Spinal cord (tissue), 10 donors: Measurements from ENCODE around the gene RSRP1. TPM values are rescaled to one million over a fixed set of nuclear protein-coding genes. Genes with fewer than 3 reads are reported as not detected.
"Not testable (repeated sequence)": the region's sequence is repeated elsewhere in the genome, so short reads cannot be mapped to it uniquely, and the experiment has no call there.

Source experiments
- DNase-seq, 6 donors: peaks; one replicate each; pipeline versions ENCODE4 v3.0.0 to v3.0.0-alpha.2; 2013 to 2015; ENCODE audit warnings: low spot score in 6 of 6, low read depth in 4 of 6
- H3K27ac ChIP-seq: one replicate; pipeline ENCODE4 v1.5.1; 2013; ENCODE audit warnings: low read depth, low read length, control low read depth
- H3K27me3 ChIP-seq: one replicate; pipeline ENCODE4 v1.6.1; 2013; ENCODE audit warnings: low read length; ENCODE audit not compliant: control insufficient read depth, insufficient read depth
- H3K36me3 ChIP-seq: one replicate; pipeline ENCODE4 v1.6.1; 2013; ENCODE audit warnings: low read length; ENCODE audit not compliant: control insufficient read depth, insufficient read depth
- H3K4me1 ChIP-seq: one replicate; pipeline ENCODE4 v1.6.1; 2013; ENCODE audit warnings: low read length; ENCODE audit not compliant: control insufficient read depth, insufficient read depth
- H3K4me3 ChIP-seq: one replicate; pipeline ENCODE4 v1.5.1; 2013; ENCODE audit warnings: low read depth, low read length, control low read depth
- H3K9me3 ChIP-seq: one replicate; pipeline ENCODE4 v1.6.1; 2013; ENCODE audit warnings: low read length; ENCODE audit not compliant: control insufficient read depth, insufficient read depth
- WGBS: methylation state at CpG from one replicate; pipeline ENCODE4 v1.1.5; 2013; ENCODE audit warnings: missing lambda C conversion rate; ENCODE audit not compliant: insufficient coverage; 5-methylcytosine and 5-hydroxymethylcytosine counted together
- polyA plus RNA-seq, 2 donors: library from polyadenylated mRNA; unstranded; fragments of 120-200 nt; gene quantifications; one replicate each; pipeline ENCODE4 v1.2.1, GENCODE V29; 2013; ENCODE audit not compliant: insufficient read length in 2 of 2
- total RNA-seq, 2 donors: library from RNA; depleted of rRNA in 1 of 2; stranded (reverse); fragments of 120-200 nt in 1 of 2; fragments of >200 nt in 1 of 2; gene quantifications; one replicate each; pipeline versions ENCODE4 v1.2.3 to v1.2.4, GENCODE V29; 2013 to 2014
- donor health status: healthy.

Gene RSRP1
- total and polyA plus RNA-seq, 4 donors = 85.7 to 162 (median 132) TPM

DNA sequence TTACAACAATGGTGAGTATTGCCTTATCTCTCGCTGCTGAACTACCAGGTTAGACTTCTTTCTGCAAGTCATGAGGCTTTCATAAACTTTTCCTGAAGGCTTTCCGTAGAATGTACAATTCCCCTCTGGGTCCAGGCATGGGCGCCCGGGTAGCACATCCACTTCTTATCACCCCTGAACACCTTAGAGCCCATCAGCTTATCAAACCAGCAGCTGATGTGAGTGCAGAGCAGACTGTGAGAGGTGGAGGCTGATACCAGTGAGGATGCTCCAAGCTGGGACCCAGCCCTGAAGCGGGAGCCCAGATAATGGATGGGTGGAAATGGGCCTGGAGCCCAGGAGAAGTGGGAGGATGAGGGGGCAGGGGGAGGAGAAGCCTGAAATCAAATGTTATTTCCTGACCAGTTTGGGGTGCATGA lies 32.4 kb upstream of the RSRP1 start:
- not testable (repeated sequence) for DNase-seq

DNA sequence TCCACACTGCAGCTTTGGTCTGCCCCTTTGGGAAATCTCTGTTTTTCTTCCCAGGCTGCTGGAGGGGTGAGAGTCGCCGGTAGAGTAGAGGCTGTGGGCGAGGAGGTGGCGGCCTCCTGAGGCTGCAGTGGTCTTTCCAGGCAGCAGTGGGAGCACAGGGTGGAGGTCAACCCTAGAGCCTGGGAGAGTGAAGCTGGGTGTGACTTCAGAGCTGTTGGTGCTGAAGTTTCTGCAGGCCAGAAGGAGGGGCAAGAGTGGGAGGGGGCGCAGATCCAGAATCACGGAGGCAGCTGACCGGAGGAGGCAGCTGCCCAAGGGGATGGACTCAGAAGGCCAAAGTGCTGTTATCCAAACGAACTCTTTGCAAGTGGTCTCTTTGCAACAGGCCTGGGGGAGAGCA lies 31.5 kb upstream of the RSRP1 start:
- not testable (repeated sequence) for H3K36me3 ChIP-seq, H3K4me1 ChIP-seq, H3K9me3 ChIP-seq, H3K4me3 ChIP-seq, DNase-seq, H3K27ac ChIP-seq, H3K27me3 ChIP-seq
- WGBS = no CpG with 5 or more reads among the region's 8 CpGs

More for the DNA sequence above, 32.4 kb upstream of the RSRP1 start:
- not testable (repeated sequence) for H3K27me3 ChIP-seq, H3K9me3 ChIP-seq, H3K4me3 ChIP-seq, H3K36me3 ChIP-seq, H3K4me1 ChIP-seq, H3K27ac ChIP-seq
- WGBS = no CpG with 5 or more reads among the region's 5 CpGs

DNA sequence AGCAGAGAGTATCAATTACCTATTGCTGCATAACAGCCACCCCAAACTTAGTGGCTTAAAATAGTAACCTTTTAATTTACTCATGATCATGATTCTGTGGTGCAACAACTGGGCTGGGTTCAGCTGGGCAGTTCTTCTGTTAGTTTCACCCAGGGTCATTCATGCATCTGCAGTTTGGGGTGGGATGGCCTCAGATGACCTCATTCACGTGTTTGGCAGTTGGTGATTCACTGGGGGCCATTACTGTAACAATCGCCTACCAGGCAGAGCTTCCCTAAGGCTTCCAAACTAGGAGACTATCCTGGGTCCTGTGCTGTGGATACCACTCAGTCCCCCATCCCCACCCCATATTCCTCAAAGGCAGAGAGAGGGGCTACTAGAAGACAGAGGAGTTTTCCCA lies 31.1 kb upstream of the RSRP1 start:
- H3K4me1 ChIP-seq, H3K27ac ChIP-seq, H3K4me3 ChIP-seq, H3K9me3 ChIP-seq, H3K36me3 ChIP-seq, H3K27me3 ChIP-seq, DNase-seq: not testable (repeated sequence)
- no CpG with 5 or more reads among the region's 2 CpGs for WGBS

DNA sequence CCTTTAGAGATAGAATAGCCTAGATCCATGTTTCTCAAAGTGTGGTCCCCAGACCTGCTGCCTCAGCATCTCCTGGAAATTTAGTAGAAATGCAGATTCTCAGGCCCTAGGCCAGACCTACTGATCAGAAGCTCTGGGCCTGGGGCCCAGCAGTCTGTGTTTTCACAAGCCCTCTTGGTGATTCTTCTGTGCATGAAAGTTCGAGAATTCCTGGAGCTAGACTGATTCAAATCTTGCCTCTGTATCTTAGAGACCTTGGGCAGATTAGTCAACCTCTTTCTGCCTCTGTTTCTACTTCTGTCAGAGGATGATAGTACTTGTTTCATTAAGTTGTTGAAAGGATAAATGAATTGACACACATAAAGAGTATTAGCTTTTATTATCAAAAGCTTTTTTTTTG lies 30.0 kb upstream of the RSRP1 start:
- not testable (repeated sequence) for DNase-seq, H3K9me3 ChIP-seq, H3K36me3 ChIP-seq, H3K27ac ChIP-seq, H3K4me1 ChIP-seq, H3K27me3 ChIP-seq, H3K4me3 ChIP-seq
- no CpG with 5 or more reads among the region's 1 CpG for WGBS

DNA sequence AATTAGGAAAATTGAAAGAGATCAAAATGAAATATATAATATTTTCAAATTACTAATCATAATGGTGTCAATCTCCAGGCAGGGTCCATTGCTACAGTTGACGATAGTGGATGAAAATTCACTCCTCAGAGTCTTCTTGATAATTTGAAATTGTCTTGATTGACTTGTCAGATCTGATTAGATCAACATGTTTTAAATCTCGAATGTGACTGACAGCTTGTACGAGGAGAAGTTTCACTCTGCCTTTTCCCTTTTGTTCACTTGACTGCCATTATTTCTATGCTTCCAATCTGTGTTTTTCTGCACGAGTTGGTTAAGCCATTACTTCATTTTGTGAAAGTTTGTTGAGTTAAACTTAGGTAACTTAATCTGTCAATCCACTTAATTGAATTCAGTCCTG lies 28.4 kb upstream of the RSRP1 start:
- no CpG with 5 or more reads among the region's 4 CpGs for WGBS
- not testable (repeated sequence) for DNase-seq, H3K27ac ChIP-seq, H3K9me3 ChIP-seq, H3K4me1 ChIP-seq, H3K27me3 ChIP-seq, H3K4me3 ChIP-seq, H3K36me3 ChIP-seq

DNA sequence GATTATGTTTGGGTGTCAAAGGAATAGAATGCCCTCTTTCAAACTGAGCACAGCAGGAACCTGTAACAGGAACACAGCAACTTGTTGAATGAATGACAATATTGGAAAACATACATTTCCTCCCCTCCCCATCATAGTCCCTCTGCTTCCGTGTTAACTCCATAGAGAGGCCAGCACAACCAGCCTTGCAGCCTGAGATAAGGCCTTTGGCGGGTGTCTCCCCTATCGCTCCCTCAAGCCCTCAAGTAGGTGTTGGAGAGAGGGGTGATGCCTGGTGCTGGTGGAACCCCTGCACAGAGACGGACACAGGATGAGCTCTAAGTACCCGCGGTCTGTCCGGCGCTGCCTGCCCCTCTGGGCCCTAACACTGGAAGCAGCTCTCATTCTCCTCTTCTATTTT lies 25.0 kb upstream of the RSRP1 start, which contains the start of gene RHD:
TSS of gene RHD (plus strand) at position 272 of the 400 bp plus-strand sequence. CDS start at position 311, 39 bp downstream.
- H3K27ac ChIP-seq, H3K4me3 ChIP-seq, H3K4me1 ChIP-seq, DNase-seq, H3K9me3 ChIP-seq, H3K27me3 ChIP-seq, H3K36me3 ChIP-seq: not testable (repeated sequence)
- no CpG with 5 or more reads among the region's 8 CpGs for WGBS

DNA sequence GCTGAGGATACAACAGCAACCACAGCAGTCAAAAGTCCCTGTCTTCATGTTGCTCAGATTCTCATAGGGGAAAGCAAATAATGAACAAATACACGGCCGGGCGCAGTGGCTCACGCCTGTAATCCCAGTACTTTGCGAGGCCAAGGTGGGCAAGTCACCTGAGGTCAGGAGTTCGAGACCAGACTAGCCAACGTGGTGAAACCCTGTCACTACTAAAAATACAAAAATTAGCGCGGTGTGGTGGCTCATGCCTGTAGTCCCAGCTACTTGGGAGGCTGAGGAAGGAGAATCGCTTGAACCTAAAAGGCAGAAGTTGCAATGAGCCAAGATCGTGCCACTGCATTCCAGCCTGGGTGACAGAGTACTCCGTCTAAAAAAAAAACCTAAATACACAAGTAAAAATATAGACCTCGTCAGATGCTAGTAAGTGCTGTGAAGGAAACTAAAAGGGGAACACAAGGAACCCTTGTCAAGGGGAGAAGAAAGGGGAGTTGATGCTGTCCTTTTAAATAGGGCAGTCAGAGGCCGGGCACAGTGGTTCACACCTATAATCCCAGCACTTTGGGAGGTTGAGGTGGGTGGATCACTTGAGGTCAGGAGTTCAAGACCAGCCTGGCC lies 21.0 kb upstream of the RSRP1 start:
- H3K9me3 ChIP-seq, H3K27ac ChIP-seq, H3K36me3 ChIP-seq, DNase-seq, H3K27me3 ChIP-seq, H3K4me1 ChIP-seq: not testable (repeated sequence)
- peak overlapping the region; percentile 52 for H3K4me3 ChIP-seq
- no CpG with 5 or more reads among the region's 14 CpGs for WGBS

DNA sequence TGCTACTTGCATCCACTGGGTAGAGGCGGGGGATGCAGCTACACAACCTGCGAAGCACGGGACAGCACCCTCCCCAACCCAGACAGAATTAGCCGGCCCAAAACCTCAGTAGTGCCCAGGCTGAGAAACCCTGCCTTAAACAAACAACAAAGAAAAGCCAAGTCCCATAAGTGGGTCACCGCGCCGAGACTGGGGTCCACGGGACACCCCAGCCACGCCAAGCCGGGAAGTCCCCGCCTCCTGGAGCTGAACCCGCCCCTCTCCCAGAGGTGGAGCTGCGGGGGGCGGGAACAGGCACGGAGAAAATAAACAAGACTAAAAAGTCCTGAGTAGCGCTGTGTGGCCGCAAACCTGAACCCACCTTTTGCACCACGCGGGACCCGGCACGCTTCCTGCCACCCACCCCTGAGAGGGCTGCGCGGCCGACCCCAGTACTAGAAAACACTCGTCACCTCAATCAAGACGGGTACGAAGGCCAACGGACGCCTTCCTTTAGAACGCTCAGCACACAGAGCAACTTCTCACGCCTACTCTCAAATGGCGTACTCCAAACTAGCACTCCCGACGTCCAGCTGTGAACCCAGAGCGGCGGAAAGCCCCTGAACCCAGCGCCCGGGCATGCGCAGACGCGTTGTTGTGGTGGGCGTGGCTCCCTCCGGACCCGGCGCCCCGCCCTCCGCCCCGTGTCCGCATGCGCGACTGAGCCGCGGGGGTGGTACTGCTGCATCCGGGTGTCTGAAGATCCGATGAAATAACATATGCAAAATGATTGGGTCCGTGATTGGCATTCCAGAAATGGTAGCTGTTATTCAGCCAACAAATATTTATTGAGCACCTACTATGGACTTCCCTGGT lies 20.3 kb upstream of the RSRP1 start:
- H3K9me3 ChIP-seq, H3K36me3 ChIP-seq, H3K27me3 ChIP-seq, H3K4me1 ChIP-seq: not testable (repeated sequence)
- peak overlapping the region; percentile 75 for H3K27ac ChIP-seq
- peak overlapping the region; percentile 52 for H3K4me3 ChIP-seq
- WGBS = 0% methylated on average over 6 of the region's 56 CpGs
- peak in 4 of 6 donors; percentile 44 to 95 (median 82) for DNase-seq

DNA sequence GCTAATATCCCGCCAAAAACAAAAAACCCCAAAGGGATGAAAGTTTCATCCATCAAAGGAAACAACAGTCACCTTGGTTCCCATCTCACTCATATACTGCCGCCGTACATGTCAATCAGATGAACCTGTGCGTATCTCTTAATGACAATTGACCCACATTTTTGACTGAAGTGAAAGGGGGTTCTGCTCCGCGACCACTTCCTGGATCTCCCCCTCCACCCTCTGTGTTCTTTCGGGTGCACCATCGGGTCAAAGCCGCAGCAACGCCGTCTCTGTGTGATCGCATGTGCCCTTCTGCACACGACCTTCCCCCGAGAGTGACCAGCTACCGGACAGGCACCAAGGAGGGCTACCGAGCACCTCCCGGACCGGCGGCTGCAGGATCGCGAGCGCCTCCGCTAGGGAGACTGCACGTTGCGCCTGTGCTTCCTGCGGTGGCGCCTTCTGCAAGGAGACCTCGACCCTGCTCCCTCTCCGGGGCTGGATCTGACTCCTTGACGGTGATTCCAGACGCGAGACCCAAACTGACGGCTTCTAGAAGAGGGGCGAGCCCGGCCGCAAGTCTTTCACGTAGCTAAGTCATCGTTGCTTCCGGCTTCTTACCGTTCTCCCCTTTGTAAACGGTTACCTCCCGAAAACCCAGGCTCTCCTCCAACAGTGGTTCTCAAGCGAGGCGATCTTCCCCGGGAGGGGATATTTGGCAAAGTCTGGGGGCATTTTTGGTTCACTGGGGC lies 19.5 kb upstream of the RSRP1 start:
- H3K4me3 ChIP-seq = peak overlapping the region; percentile 52
- H3K4me1 ChIP-seq, H3K27me3 ChIP-seq, H3K9me3 ChIP-seq, DNase-seq, H3K27ac ChIP-seq, H3K36me3 ChIP-seq: not testable (repeated sequence)
- WGBS = no CpG with 5 or more reads among the region's 45 CpGs
